ENCODE results near the gene STX2. TPM values are rescaled to one million over a fixed set of nuclear protein-coding genes. Genes with fewer than 3 reads are reported as not detected.
A peak's percentile ranks its signal among the peaks of the same experiment; 100 is the strongest.

STX2 gene
- total and polyA plus RNA-seq, 2 donors (not counting 3 experiments of a cell fraction or from before 2014, with no cell fraction given), result 26.2 to 32.6 TPM

DNA sequence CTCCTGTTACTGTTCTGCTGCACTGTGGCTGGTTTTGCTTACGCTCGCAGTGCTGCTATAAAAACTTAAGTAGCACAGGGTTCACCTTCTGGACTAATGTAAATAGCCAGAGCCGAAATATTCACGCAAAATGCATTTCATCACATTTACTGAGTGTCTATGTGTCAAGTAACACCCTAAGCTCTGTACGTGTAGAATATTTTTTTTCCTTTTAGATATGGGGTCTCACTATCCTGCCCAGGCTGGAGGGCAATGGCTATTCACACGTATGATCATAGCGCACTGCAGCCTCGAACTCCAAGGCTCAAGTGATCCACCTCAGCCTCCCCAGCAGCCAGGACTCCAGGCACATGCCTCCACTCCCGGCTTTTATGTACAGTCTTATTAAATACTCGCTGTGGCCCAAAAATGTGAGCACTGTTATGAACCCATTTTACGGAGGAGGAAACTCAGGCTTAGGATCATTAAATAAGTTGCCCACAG lies 62.2 kb downstream of the STX2 start:
- no peaks in the 10 kb centered on the region for H3K27me3 ChIP-seq (ENCODE audit: control insufficient read depth in 2 of 2, insufficient read depth in 2 of 2, low read length in 2 of 2)
- no peaks in the 10 kb centered on the region for H3K9me3 ChIP-seq (replicated peaks; ENCODE audit: control insufficient read depth, insufficient read depth, low read length)
- H3K4me1 ChIP-seq (ENCODE audit: control insufficient read depth, extremely low read depth, insufficient read depth, low read length), result peaks cover 7% of the 10 kb centered on the region
- H3K36me3 ChIP-seq (ENCODE audit: control insufficient read depth in 2 of 2, extremely low read depth in 1 of 2, insufficient read depth in 2 of 2, low read length in 2 of 2), result no peaks in the 10 kb centered on the region
- DNase-seq (ENCODE audit: low read depth, low spot score), result no peak
- peak overlapping the region; percentile 89 for H3K4me2 ChIP-seq (ENCODE audit: insufficient read depth, low read length)
- intact Hi-C loops (cut with micrococcal nuclease), result loop anchor here (1.0 kb wide), 1 partner anchor 62 kb away; the partner anchor contains the start of gene STX2
- POLR2A ChIA-PET, result no interaction called here
- H3K4me3 ChIP-seq (replicated peaks in 1 of 3; ENCODE audit: insufficient read depth in 1 of 3, low read depth in 1 of 3, low read length in 3 of 3), result no peak overlapping the region
- H3K9me1 ChIP-seq (replicated peaks; ENCODE audit: control insufficient read depth, extremely low read depth, insufficient read depth, low read length), result no peaks in the 10 kb centered on the region
- TF ChIP-seq, protein P1, sequence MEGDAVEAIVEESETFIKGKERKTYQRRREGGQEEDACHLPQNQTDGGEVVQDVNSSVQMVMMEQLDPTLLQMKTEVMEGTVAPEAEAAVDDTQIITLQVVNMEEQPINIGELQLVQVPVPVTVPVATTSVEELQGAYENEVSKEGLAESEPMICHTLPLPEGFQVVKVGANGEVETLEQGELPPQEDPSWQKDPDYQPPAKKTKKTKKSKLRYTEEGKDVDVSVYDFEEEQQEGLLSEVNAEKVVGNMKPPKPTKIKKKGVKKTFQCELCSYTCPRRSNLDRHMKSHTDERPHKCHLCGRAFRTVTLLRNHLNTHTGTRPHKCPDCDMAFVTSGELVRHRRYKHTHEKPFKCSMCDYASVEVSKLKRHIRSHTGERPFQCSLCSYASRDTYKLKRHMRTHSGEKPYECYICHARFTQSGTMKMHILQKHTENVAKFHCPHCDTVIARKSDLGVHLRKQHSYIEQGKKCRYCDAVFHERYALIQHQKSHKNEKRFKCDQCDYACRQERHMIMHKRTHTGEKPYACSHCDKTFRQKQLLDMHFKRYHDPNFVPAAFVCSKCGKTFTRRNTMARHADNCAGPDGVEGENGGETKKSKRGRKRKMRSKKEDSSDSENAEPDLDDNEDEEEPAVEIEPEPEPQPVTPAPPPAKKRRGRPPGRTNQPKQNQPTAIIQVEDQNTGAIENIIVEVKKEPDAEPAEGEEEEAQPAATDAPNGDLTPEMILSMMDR (IDR thresholded peaks at IDR 0.05; ENCODE audit: extremely low read depth in 1 of 2, insufficient read depth in 1 of 2, low read depth in 1 of 2, low read length in 2 of 2), result no peak
- TF ChIP-seq GATA2 (IDR thresholded peaks at IDR 0.05; ENCODE audit: insufficient read depth, insufficient read length, low read depth, low read length), result no peak
- TF ChIP-seq POLR2A (IDR thresholded peaks at IDR 0.05; ENCODE audit: low read depth, low read length), result no peak
- TF ChIP-seq FOS (IDR thresholded peaks at IDR 0.05; ENCODE audit: borderline replicate concordance, insufficient read depth, low read length), result no peak
- no peak for TF ChIP-seq EZH2 (IDR thresholded peaks at IDR 0.05; ENCODE audit: borderline replicate concordance, low read depth, low read length, severe bottlenecking)
- TF ChIP-seq POLR2AphosphoS5 (IDR thresholded peaks at IDR 0.05; ENCODE audit: insufficient read depth, low read depth, low read length), result no peak
- no peak for TF ChIP-seq MAX (IDR thresholded peaks at IDR 0.05; ENCODE audit: insufficient read depth, insufficient read length)
- no peak for TF ChIP-seq JUN (IDR thresholded peaks at IDR 0.05; ENCODE audit: borderline replicate concordance, insufficient read depth, insufficient read length, low read depth)
- TF ChIP-seq MYC (IDR thresholded peaks at IDR 0.05; ENCODE audit: low read depth, low read length), result no peak
- BruUV-seq (replicated peaks), result no TSS peak
- H3K79me2 ChIP-seq (ENCODE audit: control insufficient read depth, insufficient read depth, low read length), result no peaks in the 10 kb centered on the region
- H2AFZ ChIP-seq (ENCODE audit: low read depth, low read length), result no peak overlapping the region
- no peaks in the 10 kb centered on the region for H4K20me1 ChIP-seq (replicated peaks; ENCODE audit: control insufficient read depth, extremely low read depth, insufficient read depth, low read length)
- no peak overlapping the region for H3K9ac ChIP-seq (replicated peaks; ENCODE audit: extremely low read depth, insufficient read depth, low read length)
- dilution Hi-C loops (cut with MboI; ENCODE audit: extremely low pct_ligation_motif_present, low sequenced_read_pairs), result no loop called here
- no peak overlapping the region for H3K27ac ChIP-seq (ENCODE audit: insufficient read depth, low read depth, low read length)
- no peak for FAIRE-seq
- CTCF ChIA-PET, result interaction anchor here (0.7 to 1.4 kb wide), 4 partner anchors 29 to 50 kb away, joined by 3 to 8 read pairs (median 4); no protein-coding TSS in a partner anchor
